Inferior parietal cortex (tissue), 1 donor: ENCODE data around the gene RASSF8.
A peak's percentile ranks its signal among the peaks of the same experiment; 100 is the strongest.

Source experiments
- DNase-seq: peaks from one replicate; pipeline ENCODE4 v3.0.0-alpha.2; 2016; ENCODE audit errors: extremely low spot score

Gene RASSF8

DNA sequence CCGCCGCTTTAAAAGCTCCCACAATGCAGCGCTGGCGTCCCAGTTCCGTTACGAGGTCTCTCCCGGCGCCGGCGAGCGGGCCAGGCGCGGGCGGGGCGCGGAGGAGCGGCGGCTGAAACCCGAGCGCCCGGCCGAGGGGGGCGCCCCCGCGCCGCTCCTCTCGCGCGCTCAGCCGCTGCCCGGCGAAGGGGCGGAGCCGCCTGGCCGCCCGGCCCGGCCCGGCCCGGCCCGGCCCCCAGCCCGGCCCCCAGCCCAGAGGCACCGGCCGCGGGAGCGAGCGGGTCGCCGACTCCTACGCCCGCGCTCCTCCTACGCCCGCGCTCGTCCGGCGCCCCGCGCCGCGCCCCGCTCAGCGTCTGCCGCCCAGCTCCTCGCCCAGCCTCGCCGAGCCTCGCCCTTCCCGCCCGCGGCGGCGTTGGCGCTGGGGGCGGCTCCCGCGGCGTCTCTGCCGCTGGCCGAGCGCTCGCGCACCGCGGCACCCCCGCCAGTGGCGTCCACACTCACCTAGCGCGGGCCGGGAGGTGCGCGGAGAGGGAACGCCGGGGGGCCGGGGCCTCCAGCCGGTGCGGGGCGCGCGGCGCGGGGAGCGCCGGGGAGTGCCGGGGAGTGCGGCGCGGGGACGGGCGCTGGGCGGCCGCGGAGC lies at the start of gene RASSF8:
Gene RASSF8, plus strand, starts transcription at position 255 of the 643 bp plus-strand sequence. CDS start 96,662 bp downstream, outside the sequence.
- peak; percentile 64 for DNase-seq

DNA sequence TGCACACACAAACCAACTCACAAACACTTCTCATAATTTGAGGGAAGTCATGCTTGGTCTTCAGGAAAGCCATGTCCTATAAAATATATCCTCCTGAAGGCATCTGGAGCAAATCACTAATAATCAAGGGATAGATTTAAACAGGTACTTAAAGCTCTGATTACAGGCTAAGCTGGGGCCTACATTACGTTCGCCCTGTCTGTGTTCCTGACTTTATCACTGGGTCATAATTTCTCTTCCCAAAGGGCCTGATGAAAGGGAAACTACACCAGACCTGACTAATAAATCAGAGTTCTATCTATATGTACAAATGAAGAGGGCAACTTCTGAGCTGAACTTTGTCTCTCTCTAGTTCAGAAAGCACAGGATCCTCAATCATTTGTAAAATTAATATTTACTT lies 43.9 kb upstream of the RASSF8 start:
- no peak for DNase-seq

DNA sequence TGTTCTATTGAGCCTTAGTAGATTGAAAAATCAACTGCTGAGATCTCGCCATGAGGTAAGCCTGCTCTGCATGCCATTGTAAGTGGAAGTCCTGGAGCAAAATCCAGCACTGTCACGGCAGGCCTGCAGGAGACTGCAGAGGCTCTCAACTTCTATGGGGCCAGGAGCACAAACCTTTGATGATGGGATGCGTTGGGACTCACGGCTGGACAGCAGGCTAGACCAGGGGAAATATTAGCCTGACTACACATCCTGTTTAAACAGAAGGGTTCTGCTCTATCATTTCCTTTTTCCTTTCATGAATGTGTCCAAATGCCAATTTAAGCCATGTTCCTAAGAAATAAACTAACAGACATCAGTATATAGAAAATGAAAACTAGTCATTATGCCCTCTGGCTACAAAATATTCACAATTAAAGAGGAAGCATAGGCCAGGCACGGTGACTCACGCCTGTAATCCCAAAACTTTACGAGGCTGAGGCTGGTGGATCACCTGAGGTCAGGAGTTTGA lies 33.9 kb upstream of the RASSF8 start:
- DNase-seq: no peak

- no peak for DNase-seq
Measured at GRCh38 chr12:25925064-25925463, 33.4 kb upstream of the RASSF8 start.

DNA sequence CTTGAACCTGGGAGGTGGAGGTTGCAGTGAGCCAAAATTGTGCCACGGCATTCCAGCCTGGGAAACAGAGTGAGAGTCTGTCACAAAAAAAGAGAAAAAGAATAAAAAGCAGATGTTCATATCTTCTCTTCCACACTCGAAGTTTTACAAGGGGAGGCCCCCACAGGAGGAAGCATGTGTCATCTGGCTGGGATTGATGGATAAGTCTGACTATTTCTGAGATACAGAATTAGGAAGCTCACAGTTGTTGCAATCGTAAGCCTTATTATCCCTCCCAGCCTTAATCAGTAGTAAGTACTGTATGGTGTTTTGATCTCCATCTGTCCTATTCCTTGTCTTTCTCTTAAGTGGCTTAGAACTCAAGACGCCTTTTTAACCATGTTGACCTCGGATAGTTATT lies 31.9 kb upstream of the RASSF8 start:
- no peak for DNase-seq

DNA sequence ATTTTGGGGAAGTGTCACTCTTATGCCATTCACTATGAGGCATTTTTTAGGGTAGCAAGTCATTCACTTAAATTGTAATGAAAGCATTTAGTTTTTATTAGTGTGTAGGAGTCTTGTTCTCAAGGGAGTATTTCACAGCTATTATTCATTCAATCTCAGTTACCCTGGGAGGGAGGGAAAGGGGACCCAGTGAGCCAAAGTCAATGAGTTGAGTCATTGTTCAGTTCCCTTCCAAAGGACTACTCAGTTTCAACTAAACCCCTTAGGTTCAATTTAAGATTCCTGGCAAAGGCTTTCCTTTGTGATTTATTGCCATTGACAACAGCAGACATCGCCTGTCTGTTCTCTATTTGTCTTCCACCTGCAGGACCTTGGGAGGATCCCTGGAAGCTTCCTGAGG lies 29.3 kb upstream of the RASSF8 start:
- no peak for DNase-seq

DNA sequence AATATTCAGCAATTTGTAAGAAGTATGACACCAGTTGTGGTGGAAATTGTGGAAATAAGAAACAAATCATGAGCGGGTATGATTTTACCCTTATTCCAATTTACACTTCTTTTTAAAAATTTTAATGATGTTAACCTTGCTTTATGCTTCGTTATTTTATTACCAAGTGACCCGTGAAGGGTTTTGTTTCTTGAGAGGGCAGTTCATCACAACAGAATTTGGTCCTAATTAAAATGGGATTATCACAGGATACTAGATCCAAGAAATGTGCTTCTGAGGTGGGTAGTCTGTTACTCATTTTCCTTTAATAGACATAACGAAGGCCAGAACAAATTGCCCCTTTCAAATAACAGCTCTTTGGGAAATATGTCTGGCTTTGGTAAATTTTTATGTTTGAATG lies 25.5 kb upstream of the RASSF8 start:
- no peak for DNase-seq

- no peak for DNase-seq
Measured at GRCh38 chr12:25934456-25934855, 24.0 kb upstream of the RASSF8 start.

- DNase-seq: no peak
Measured at GRCh38 chr12:25935355-25936144, 22.9 kb upstream of the RASSF8 start.

DNA sequence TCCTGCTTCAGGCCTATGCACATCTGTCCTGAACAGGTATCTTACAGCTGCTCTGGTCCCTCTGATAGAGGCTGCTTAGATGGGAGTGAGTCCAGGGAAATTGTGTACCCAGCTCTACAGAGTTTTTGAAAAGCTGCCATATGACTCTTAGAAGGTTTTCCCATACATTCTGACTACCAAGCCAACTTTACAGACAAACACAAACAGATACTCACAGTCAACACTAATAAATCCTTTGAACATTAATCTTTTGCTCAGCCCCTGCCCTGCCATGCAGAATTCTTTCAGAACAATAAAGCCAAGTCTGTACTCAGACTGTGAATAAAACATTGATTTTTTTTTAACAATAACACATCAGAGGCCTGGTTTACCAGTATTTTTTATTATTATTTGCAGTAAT lies 21.4 kb upstream of the RASSF8 start:
- no peak for DNase-seq

GRCh38 chr12:25938581-25938980 lies 19.9 kb upstream of the RASSF8 start:
- DNase-seq: no peak

DNA sequence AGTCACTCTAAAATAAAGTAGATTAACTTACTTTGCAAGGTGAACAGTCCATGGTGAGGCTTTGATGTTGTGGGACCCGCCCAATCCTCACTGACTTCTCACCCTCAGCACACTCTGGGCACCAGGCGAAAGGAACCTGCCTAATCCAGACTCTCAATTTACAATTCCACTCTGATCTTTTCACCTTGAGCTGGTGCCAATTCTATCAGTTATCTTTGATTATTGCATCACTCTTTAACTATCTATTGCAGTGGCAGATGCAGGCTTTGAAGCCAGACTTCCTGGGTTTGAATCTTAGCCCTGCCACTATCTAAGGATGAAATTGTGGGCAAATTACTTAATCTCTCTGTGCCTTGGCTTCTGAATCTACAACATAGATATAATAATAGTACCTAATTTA lies 18.9 kb upstream of the RASSF8 start:
- DNase-seq: no peak

- no peak for DNase-seq
Measured at GRCh38 chr12:25940886-25941285, 17.6 kb upstream of the RASSF8 start.

DNA sequence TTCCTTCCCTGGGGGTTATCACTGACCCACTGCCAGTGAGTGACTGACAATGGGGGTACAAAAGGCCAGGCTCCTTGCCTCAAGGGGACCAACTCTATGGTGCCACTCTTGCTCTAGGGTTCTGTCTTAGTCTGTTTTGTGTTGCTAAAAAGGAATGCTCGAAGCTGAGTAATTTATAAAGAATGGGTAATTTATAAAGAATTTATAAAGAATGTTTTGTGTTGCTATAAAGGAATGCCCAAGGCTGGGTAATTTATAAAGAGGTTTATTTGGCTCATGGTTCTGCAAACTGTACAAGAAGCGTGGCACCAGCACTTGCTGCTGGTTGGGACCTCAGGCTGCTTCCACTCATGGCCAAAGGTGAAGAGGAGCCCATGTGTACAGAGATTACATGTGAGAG lies 15.8 kb upstream of the RASSF8 start:
- no peak for DNase-seq

DNA sequence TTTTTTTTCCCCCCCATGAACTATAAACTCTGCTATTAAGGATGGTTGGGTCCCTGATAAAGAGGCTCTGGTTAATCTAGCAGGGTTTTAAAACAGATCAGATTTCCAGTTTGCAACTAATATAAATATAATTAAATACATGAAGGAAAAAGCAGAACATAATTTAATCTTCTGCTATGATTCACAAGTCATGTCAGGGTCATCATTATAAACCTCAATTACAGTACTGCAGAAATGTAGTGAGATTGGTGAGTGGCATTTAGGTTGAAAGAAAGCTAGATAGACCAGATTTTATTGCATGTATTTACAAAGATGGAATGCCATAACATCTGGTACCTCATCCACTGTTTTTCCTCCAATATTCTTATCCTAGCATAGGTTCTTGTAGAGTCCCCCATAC lies 14.5 kb upstream of the RASSF8 start:
- DNase-seq: no peak

GRCh38 chr12:25949343-25949742 lies 9.1 kb upstream of the RASSF8 start:
- DNase-seq: no peak

DNA sequence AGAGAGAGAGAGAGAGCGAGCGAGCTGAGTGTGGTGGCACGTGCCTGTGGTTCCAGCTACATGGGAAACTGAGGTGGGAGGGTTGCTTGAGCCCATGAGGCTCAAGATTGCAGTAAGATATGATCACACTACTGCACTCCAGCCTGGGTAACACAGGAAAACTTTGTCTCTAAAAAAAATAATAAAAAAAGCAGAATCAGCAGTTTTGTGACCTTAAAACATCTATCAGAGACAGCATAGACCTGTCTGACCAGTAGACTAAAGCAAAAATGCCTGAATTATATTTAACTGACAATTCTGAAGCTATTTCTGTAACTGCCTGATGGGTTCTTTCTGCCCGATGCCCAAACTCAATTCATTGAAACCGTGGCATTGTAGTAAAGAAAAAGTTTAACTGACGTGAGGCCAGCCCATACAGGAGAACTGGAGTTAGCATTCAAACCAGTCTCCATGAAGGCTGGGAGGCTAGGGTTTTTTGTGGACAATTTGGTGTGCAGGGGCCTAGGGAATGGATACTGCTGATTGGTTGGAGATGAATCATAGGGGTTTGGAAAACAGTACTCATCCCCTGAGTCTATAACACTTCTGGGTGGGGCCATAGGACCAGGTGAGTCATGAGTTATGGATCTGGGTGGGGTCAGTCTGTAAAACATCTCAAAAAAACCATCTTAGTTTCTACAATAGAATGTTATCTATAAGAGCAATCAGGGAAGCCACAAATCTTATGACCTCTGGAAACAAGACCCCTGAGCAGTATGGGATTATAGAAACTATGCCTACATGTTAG lies 8.0 kb upstream of the RASSF8 start:
- DNase-seq: no peak

GRCh38 chr12:25957793-25958427 lies 572 bp upstream of the RASSF8 start:
- peak; percentile 56 for DNase-seq

- DNase-seq: peak; percentile 66
Measured at GRCh38 chr12:25959071-25959961, 834 bp downstream of the RASSF8 start.

DNA sequence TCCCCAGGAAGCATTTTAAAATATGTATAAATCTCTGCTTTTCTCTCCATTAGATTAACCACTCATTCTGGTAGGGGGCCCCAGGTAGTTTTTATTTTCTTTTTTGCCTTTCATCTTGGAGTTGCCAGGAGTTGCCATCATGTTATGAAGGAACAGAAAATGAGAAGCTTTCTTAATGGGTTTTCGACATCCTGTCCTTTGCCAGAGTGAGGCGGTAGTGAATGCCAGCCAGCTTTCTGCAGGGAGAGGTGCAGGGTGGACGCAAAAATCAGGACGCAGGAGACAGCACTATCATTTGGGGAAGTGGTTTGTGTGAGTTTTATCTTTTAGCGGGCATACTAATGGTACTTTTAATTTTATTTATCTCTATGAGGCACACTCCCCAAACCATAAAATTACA lies 1.7 kb downstream of the RASSF8 start:
- peak; percentile 44 for DNase-seq

DNA sequence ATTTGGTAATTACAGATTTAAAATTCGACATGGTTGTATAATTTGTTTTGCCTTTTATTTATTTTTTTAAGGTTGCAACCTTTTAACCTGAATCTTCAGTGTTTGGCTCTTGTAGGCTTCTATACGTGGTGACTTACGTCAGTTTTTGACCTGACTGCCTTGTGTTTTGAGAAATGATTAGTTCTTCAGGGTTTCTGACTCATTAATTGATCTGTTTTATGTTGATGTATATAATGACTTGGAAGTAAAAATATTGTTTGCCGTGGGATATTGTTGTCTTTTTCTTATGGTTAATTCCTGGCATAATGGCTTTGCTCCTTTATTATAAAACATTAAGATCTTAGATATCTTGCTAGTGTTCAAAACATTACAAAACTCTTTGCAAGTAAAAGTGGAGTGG lies 2.5 kb downstream of the RASSF8 start:
- DNase-seq: no peak
